ENCODE data around the gene PBX4. TPM values are rescaled to one million over a fixed set of nuclear protein-coding genes. Genes with fewer than 3 reads are reported as not detected.

Gene PBX4
- total and polyA plus RNA-seq, 2 donors (not counting 3 experiments of a cell fraction or from before 2014, with no cell fraction given): not detected

DNA sequence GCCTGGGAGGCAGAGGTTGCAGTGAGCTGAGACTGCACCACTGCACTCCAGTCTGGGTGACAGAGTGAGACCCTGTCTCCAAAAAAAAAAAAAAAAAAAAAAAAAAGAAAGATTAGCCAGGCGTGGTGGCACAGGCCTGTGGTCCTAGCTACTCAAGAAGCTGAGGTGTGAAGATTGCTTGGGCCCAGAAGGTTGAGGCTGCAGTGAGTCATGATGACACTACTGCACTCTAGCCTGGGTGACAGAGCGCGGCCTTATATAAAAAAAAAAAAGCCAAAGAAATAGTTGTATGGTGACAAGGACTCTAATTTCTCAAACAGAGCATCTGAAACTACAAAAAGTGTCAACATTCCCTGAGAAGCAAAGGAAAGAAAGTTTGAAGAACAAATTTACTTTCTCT is 3.4 kb downstream of the PBX4 start:
- Histone ChIP-seq H3K9me3 (replicated peaks; ENCODE audit: control insufficient read depth, insufficient read depth, low read length) (no peaks in the 10 kb centered on the region), H3K4me2 (ENCODE audit: insufficient read depth, low read length) (no peak overlapping the region), H3K27me3 (ENCODE audit: control insufficient read depth in 2 of 2, insufficient read depth in 2 of 2, low read length in 2 of 2) (no peaks in the 10 kb centered on the region), H3K9me1 (replicated peaks; ENCODE audit: control insufficient read depth, extremely low read depth, insufficient read depth, low read length) (no peaks in the 10 kb centered on the region), H3K4me1 (ENCODE audit: control insufficient read depth, extremely low read depth, insufficient read depth, low read length) (no peaks in the 10 kb centered on the region), H3K27ac (ENCODE audit: insufficient read depth, low read depth, low read length) (no peak overlapping the region), H3K36me3 (ENCODE audit: control insufficient read depth in 2 of 2, extremely low read depth in 1 of 2, insufficient read depth in 2 of 2, low read length in 2 of 2) (no peaks in the 10 kb centered on the region), H3K4me3 (replicated peaks in 1 of 3; ENCODE audit: insufficient read depth in 1 of 3, low read depth in 1 of 3, low read length in 3 of 3) (no peak overlapping the region), H4K20me1 (replicated peaks; ENCODE audit: control insufficient read depth, extremely low read depth, insufficient read depth, low read length) (no peaks in the 10 kb centered on the region), H3K9ac (replicated peaks; ENCODE audit: extremely low read depth, insufficient read depth, low read length) (no peak overlapping the region), H3K79me2 (ENCODE audit: control insufficient read depth, insufficient read depth, low read length) (no peaks in the 10 kb centered on the region), H2AFZ (ENCODE audit: low read depth, low read length) (no peak overlapping the region)
- BruUV-seq (replicated peaks): no TSS peak
- FAIRE-seq (no peak), DNase-seq (ENCODE audit: low read depth, low spot score) (no peak)
- TF ChIP-seq, protein P1, sequence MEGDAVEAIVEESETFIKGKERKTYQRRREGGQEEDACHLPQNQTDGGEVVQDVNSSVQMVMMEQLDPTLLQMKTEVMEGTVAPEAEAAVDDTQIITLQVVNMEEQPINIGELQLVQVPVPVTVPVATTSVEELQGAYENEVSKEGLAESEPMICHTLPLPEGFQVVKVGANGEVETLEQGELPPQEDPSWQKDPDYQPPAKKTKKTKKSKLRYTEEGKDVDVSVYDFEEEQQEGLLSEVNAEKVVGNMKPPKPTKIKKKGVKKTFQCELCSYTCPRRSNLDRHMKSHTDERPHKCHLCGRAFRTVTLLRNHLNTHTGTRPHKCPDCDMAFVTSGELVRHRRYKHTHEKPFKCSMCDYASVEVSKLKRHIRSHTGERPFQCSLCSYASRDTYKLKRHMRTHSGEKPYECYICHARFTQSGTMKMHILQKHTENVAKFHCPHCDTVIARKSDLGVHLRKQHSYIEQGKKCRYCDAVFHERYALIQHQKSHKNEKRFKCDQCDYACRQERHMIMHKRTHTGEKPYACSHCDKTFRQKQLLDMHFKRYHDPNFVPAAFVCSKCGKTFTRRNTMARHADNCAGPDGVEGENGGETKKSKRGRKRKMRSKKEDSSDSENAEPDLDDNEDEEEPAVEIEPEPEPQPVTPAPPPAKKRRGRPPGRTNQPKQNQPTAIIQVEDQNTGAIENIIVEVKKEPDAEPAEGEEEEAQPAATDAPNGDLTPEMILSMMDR (IDR thresholded peaks at IDR 0.05; ENCODE audit: extremely low read depth in 1 of 2, insufficient read depth in 1 of 2, low read depth in 1 of 2, low read length in 2 of 2): no peak
- TF ChIP-seq FOS (IDR thresholded peaks at IDR 0.05; ENCODE audit: borderline replicate concordance, insufficient read depth, low read length) (no peak), JUN (IDR thresholded peaks at IDR 0.05; ENCODE audit: borderline replicate concordance, insufficient read depth, insufficient read length, low read depth) (no peak), POLR2AphosphoS5 (IDR thresholded peaks at IDR 0.05; ENCODE audit: insufficient read depth, low read depth, low read length) (no peak), EZH2 (IDR thresholded peaks at IDR 0.05; ENCODE audit: borderline replicate concordance, low read depth, low read length, severe bottlenecking) (no peak), MYC (IDR thresholded peaks at IDR 0.05; ENCODE audit: low read depth, low read length) (no peak), GATA2 (IDR thresholded peaks at IDR 0.05; ENCODE audit: insufficient read depth, insufficient read length, low read depth, low read length) (no peak), POLR2A (IDR thresholded peaks at IDR 0.05; ENCODE audit: low read depth, low read length) (no peak), MAX (IDR thresholded peaks at IDR 0.05; ENCODE audit: insufficient read depth, insufficient read length) (no peak)
- ChIA-PET CTCF (no interaction called here), POLR2A (no interaction called here)
- intact Hi-C loops (cut with micrococcal nuclease) (no loop called here), dilution Hi-C loops (cut with MboI; ENCODE audit: extremely low pct_ligation_motif_present, low sequenced_read_pairs) (no loop called here)
